ENCODE data around the gene TSHZ2. TPM values are rescaled to one million over a fixed set of nuclear protein-coding genes. Genes with fewer than 3 reads are reported as not detected.

Gene TSHZ2
- total and polyA plus RNA-seq, 5 donors from 2014 or later = 1.00 to 41.7 (median 2.1) TPM

DNA sequence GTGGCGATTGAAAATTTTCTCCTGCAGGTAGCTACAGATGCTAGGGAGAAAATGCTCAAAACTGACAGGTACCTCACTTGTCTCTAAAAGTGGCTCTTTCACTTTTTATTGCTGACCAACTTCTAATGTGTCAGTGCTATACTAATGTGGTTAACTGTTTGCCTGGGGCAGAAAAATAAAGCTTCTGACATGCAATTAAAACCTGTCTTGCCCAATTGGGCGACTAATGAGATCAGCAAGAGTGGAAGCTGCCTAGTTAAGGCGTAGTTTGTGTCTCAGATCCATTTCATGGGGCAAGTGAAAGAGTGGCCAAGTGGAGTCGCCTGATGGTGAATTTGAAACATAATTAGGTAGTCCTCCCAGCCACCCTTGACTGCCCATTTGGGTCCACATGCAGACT lies 193.3 kb downstream of the TSHZ2 start:
- Mint-ChIP-seq H3K4me3 (no peak overlapping the region), H3K27me3 (no peaks in the 10 kb centered on the region), H3K4me1 (peaks cover 0 to 5% (median under 1%) of the 10 kb centered on the region in 4 donors), H3K9me3 (peaks cover 0 to 3% (median 0%) of the 10 kb centered on the region in 7 donors), H3K36me3 (no peaks in the 10 kb centered on the region), H3K27ac (no peak overlapping the region)
- ATAC-seq (ENCODE audit: low read depth in 2 of 2) (no peak), DNase-seq (no peak)
- Histone ChIP-seq H3K27ac (ENCODE audit: insufficient read depth, low read length, poor library complexity, severe bottlenecking) (no peak overlapping the region), H3K4me1 (ENCODE audit: control insufficient read depth, insufficient read depth, low read length, poor library complexity, severe bottlenecking) (no peaks in the 10 kb centered on the region), H3K36me3 (ENCODE audit: control insufficient read depth, insufficient read depth, low read length) (no peaks in the 10 kb centered on the region), H3K27me3 (ENCODE audit: control insufficient read depth, insufficient read depth, low read length) (no peaks in the 10 kb centered on the region), H3K9me3 (ENCODE audit: control insufficient read depth in 2 of 2, low read length in 2 of 2) (no peaks in the 10 kb centered on the region), H3K4me3 (ENCODE audit: low read depth, low read length) (no peak overlapping the region)

DNA sequence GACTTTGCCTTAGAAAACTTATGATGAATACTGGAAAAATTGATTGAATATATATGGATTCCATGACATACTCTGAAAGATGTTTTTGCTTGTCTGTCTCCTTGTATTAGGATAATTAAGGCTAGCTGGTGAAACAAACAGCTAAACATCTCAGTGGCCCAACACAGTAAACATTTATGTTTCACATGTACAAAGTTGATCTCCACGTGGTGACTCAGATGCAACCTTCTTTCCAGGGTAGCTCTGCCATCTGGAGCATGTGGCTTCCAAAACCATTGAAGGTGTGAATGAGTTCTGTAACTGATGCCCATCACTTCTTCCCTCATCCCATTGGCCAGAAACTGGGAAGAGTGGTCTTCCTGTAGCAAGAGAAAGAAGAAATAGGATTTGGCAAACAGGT lies 196.3 kb downstream of the TSHZ2 start:
- no peak overlapping the region for H3K27ac ChIP-seq (ENCODE audit: insufficient read depth, low read length, poor library complexity, severe bottlenecking)
- ATAC-seq (ENCODE audit: low read depth in 2 of 2) (no peak), DNase-seq (no peak)
- peaks cover 0 to 2% (median 0%) of the 10 kb centered on the region in 4 donors for H3K4me1 Mint-ChIP-seq
- H3K9me3 ChIP-seq (ENCODE audit: control insufficient read depth in 2 of 2, low read length in 2 of 2) = no peaks in the 10 kb centered on the region
- H3K27ac Mint-ChIP-seq = no peak overlapping the region
- no peaks in the 10 kb centered on the region for H3K4me1 ChIP-seq (ENCODE audit: control insufficient read depth, insufficient read depth, low read length, poor library complexity, severe bottlenecking)
- H3K27me3 Mint-ChIP-seq = no peaks in the 10 kb centered on the region
- no peaks in the 10 kb centered on the region for H3K36me3 Mint-ChIP-seq
- H3K4me3 ChIP-seq (ENCODE audit: low read depth, low read length) = no peak overlapping the region
- peaks cover 0 to 3% (median 0%) of the 10 kb centered on the region in 7 donors for H3K9me3 Mint-ChIP-seq
- no peaks in the 10 kb centered on the region for H3K36me3 ChIP-seq (ENCODE audit: control insufficient read depth, insufficient read depth, low read length)
- H3K27me3 ChIP-seq (ENCODE audit: control insufficient read depth, insufficient read depth, low read length) = no peaks in the 10 kb centered on the region
- H3K4me3 Mint-ChIP-seq = no peak overlapping the region

DNA sequence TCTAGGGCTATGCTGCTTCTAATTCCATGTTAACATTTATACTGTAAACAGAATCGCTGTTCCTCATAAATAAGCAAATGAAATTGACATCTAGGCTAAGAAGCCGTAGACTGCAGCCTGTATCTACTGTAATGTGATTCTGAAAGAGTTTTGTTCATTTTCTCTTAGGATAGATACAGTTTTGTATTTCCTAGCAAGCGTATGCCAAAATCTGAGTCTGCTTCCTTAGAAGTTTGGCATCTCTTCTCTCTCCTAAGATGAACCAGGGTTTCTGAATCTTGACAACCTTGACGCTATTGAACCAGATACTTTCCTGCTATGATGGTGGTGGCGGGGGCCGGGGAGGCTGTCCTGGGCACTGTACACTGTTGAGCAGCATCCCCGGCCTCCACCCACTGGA lies 198.0 kb downstream of the TSHZ2 start:
- DNase-seq = no peak
- no peaks in the 10 kb centered on the region for H3K4me1 ChIP-seq (ENCODE audit: control insufficient read depth, insufficient read depth, low read length, poor library complexity, severe bottlenecking)
- no peaks in the 10 kb centered on the region for H3K36me3 ChIP-seq (ENCODE audit: control insufficient read depth, insufficient read depth, low read length)
- no peak overlapping the region for H3K27ac ChIP-seq (ENCODE audit: insufficient read depth, low read length, poor library complexity, severe bottlenecking)
- Mint-ChIP-seq H3K36me3 (no peaks in the 10 kb centered on the region), H3K27ac (no peak overlapping the region), H3K4me1 (peaks cover 0 to 2% (median 0%) of the 10 kb centered on the region in 4 donors), H3K4me3 (no peak overlapping the region), H3K27me3 (no peaks in the 10 kb centered on the region), H3K9me3 (peaks cover 0 to 3% (median 0%) of the 10 kb centered on the region in 7 donors)
- ATAC-seq (ENCODE audit: low read depth in 2 of 2) = no peak
- no peaks in the 10 kb centered on the region for H3K9me3 ChIP-seq (ENCODE audit: control insufficient read depth in 2 of 2, low read length in 2 of 2)
- H3K27me3 ChIP-seq (ENCODE audit: control insufficient read depth, insufficient read depth, low read length) = no peaks in the 10 kb centered on the region
- H3K4me3 ChIP-seq (ENCODE audit: low read depth, low read length) = no peak overlapping the region

DNA sequence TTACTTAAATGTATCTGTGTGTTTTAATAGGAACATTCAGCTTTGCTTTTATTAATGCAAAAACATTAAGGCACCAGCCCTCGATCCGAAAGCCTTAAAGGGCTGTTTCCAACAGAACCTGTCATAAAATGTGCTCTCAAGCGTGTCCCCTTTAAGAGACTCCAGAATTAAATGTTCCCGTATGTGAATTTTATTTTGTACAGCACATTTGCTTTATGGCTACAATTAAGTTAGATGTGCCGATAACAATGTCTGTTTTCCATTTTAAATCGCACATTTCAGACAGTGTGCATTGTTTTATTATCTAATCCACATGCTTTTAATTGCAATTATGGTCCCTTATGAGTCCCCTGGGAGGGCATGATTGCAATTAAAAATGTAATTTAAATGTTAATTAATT lies 198.9 kb downstream of the TSHZ2 start:
- peaks cover 0 to 3% (median 0%) of the 10 kb centered on the region in 7 donors for H3K9me3 Mint-ChIP-seq
- H3K27me3 ChIP-seq (ENCODE audit: control insufficient read depth, insufficient read depth, low read length) = peaks cover 1% of the 10 kb centered on the region
- H3K9me3 ChIP-seq (ENCODE audit: control insufficient read depth in 2 of 2, low read length in 2 of 2) = no peaks in the 10 kb centered on the region
- no peak for ATAC-seq (ENCODE audit: low read depth in 2 of 2)
- H3K4me3 ChIP-seq (ENCODE audit: low read depth, low read length) = no peak overlapping the region
- H3K27ac Mint-ChIP-seq = no peak overlapping the region
- peaks cover 0 to 2% (median under 1%) of the 10 kb centered on the region in 4 donors for H3K4me1 Mint-ChIP-seq
- no peaks in the 10 kb centered on the region for H3K36me3 ChIP-seq (ENCODE audit: control insufficient read depth, insufficient read depth, low read length)
- no peaks in the 10 kb centered on the region for H3K4me1 ChIP-seq (ENCODE audit: control insufficient read depth, insufficient read depth, low read length, poor library complexity, severe bottlenecking)
- H3K27me3 Mint-ChIP-seq = no peaks in the 10 kb centered on the region
- no peak overlapping the region for H3K4me3 Mint-ChIP-seq
- DNase-seq = no peak
- H3K27ac ChIP-seq (ENCODE audit: insufficient read depth, low read length, poor library complexity, severe bottlenecking) = no peak overlapping the region
- H3K36me3 Mint-ChIP-seq = no peaks in the 10 kb centered on the region

DNA sequence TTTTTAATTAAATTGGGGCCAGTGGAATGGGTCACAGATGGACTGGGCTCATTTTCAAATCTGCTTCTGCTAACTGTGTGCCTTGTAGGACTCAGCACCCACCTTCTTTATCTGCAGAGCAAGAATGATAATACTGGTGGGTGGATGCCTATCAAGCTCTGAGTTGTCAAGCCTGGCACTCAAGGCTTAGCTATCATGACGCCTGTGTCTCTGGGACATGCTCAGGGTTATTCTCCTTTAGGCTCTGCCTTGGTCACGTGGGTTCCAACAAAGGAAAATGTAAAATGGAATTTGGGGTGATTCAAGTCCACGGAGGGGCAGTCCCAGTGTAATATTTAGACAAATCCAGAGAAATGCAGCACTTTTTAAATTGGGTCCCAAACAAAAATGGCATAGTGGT lies 202.3 kb downstream of the TSHZ2 start:
- no peaks in the 10 kb centered on the region for H3K36me3 Mint-ChIP-seq
- H3K9me3 Mint-ChIP-seq = no peaks in the 10 kb centered on the region
- no peaks in the 10 kb centered on the region for H3K36me3 ChIP-seq (ENCODE audit: control insufficient read depth, insufficient read depth, low read length)
- peaks cover 1% of the 10 kb centered on the region for H3K27me3 ChIP-seq (ENCODE audit: control insufficient read depth, insufficient read depth, low read length)
- ATAC-seq (ENCODE audit: low read depth in 2 of 2) (no peak), DNase-seq (no peak)
- no peaks in the 10 kb centered on the region for H3K27me3 Mint-ChIP-seq
- no peaks in the 10 kb centered on the region for H3K9me3 ChIP-seq (ENCODE audit: control insufficient read depth in 2 of 2, low read length in 2 of 2)
- H3K4me3 Mint-ChIP-seq = no peak overlapping the region
- peaks cover 0 to 2% (median under 1%) of the 10 kb centered on the region in 4 donors for H3K4me1 Mint-ChIP-seq
- no peak overlapping the region for H3K27ac ChIP-seq (ENCODE audit: insufficient read depth, low read length, poor library complexity, severe bottlenecking)
- no peak overlapping the region for H3K4me3 ChIP-seq (ENCODE audit: low read depth, low read length)
- H3K27ac Mint-ChIP-seq = no peak overlapping the region
- H3K4me1 ChIP-seq (ENCODE audit: control insufficient read depth, insufficient read depth, low read length, poor library complexity, severe bottlenecking) = no peaks in the 10 kb centered on the region

DNA sequence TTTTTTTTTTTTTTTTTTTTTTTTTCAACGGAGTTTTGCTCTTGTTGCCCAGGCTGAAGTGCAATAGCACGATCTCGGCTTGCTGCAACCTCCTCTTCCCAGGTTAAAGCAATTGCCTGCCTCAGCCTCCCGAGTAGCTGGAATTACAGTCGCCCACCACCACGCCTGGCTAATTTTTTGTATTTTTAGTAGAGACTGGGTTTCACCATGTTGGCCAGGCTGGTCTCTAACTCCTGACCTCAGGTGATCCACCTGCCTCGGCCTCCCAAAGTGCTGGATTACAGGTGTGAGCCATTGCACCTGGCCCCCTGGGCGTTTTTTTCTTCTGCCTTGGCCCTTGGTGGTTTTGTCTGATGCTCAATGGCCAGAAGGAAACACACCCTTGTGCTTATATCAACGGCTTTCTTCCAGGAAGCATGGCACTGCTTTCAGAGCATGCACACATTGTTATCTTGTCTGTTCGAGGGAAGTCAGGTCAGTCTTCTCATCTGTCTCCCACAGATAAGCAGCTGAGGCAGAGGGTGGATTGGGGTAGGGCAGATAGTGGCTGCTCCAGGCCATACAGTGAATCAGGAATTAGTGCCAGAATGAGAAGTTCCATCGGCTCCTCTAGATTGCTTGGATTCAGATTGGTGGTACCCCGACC lies 203.1 kb downstream of the TSHZ2 start:
- Histone ChIP-seq H3K27ac (ENCODE audit: insufficient read depth, low read length, poor library complexity, severe bottlenecking) (no peak overlapping the region), H3K9me3 (ENCODE audit: control insufficient read depth in 2 of 2, low read length in 2 of 2) (no peaks in the 10 kb centered on the region), H3K36me3 (ENCODE audit: control insufficient read depth, insufficient read depth, low read length) (no peaks in the 10 kb centered on the region), H3K4me3 (ENCODE audit: low read depth, low read length) (no peak overlapping the region), H3K4me1 (ENCODE audit: control insufficient read depth, insufficient read depth, low read length, poor library complexity, severe bottlenecking) (no peaks in the 10 kb centered on the region), H3K27me3 (ENCODE audit: control insufficient read depth, insufficient read depth, low read length) (peaks cover 1% of the 10 kb centered on the region)
- Mint-ChIP-seq H3K27me3 (no peaks in the 10 kb centered on the region), H3K36me3 (no peaks in the 10 kb centered on the region), H3K4me3 (no peak overlapping the region), H3K4me1 (peaks cover 0 to 2% (median under 1%) of the 10 kb centered on the region in 4 donors), H3K9me3 (no peaks in the 10 kb centered on the region), H3K27ac (no peak overlapping the region)
- no peak for DNase-seq
- ATAC-seq (ENCODE audit: low read depth in 2 of 2) = no peak

DNA sequence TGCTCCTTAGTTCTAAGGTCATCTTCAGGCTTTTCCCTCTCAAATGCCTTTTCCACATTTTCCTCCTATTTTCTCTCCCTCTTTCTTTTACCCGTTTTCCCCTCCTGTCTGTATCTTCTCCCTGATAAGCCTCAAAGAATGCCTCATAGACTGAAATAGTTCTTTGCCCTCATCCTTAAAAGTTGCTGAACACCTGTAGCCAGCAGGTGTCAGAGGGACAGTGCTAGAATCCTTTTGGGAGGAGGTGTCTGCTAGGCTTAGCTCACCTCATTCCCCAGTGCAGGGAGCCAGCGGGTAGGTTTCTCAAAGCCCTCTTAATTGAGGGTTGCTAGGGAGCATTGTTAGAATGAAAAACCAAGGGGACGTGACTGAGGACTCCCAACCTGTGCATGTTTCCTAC lies 204.0 kb downstream of the TSHZ2 start:
- Mint-ChIP-seq H3K36me3 (no peaks in the 10 kb centered on the region), H3K4me3 (no peak overlapping the region), H3K27me3 (no peaks in the 10 kb centered on the region), H3K9me3 (no peaks in the 10 kb centered on the region), H3K4me1 (peaks cover 0 to 2% (median under 1%) of the 10 kb centered on the region in 4 donors), H3K27ac (no peak overlapping the region)
- H3K4me1 ChIP-seq (ENCODE audit: control insufficient read depth, insufficient read depth, low read length, poor library complexity, severe bottlenecking) = no peaks in the 10 kb centered on the region
- H3K4me3 ChIP-seq (ENCODE audit: low read depth, low read length) = no peak overlapping the region
- H3K27ac ChIP-seq (ENCODE audit: insufficient read depth, low read length, poor library complexity, severe bottlenecking) = no peak overlapping the region
- H3K9me3 ChIP-seq (ENCODE audit: control insufficient read depth in 2 of 2, low read length in 2 of 2) = no peaks in the 10 kb centered on the region
- ATAC-seq (ENCODE audit: low read depth in 2 of 2) (no peak), DNase-seq (no peak)
- no peaks in the 10 kb centered on the region for H3K36me3 ChIP-seq (ENCODE audit: control insufficient read depth, insufficient read depth, low read length)
- peaks cover 1% of the 10 kb centered on the region for H3K27me3 ChIP-seq (ENCODE audit: control insufficient read depth, insufficient read depth, low read length)

DNA sequence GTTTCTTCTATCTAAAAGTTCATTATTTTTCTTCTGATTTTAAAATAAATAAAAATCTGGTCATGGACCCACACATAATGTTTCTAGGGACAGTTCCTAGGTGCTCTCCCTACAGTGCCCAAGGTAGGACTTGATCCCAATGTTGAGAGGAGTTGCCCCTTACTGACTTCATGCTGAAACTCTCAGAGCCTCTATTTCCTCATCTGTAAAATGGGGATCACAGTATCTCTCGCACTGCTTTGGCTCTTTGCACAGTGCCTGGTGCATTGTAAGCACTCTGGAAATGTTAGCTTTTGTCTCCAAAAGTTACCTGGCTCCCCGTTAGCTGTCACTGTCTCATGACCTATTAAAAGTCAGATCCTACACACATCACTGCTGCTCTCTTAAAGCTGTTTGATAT lies 205.5 kb downstream of the TSHZ2 start:
- no peaks in the 10 kb centered on the region for H3K36me3 Mint-ChIP-seq
- Histone ChIP-seq H3K4me1 (ENCODE audit: control insufficient read depth, insufficient read depth, low read length, poor library complexity, severe bottlenecking) (no peaks in the 10 kb centered on the region), H3K4me3 (ENCODE audit: low read depth, low read length) (no peak overlapping the region), H3K9me3 (ENCODE audit: control insufficient read depth in 2 of 2, low read length in 2 of 2) (no peaks in the 10 kb centered on the region), H3K27ac (ENCODE audit: insufficient read depth, low read length, poor library complexity, severe bottlenecking) (no peak overlapping the region), H3K36me3 (ENCODE audit: control insufficient read depth, insufficient read depth, low read length) (no peaks in the 10 kb centered on the region), H3K27me3 (ENCODE audit: control insufficient read depth, insufficient read depth, low read length) (peaks cover 1% of the 10 kb centered on the region)
- DNase-seq = no peak
- H3K4me1 Mint-ChIP-seq = peaks cover 0 to 2% (median 0%) of the 10 kb centered on the region in 4 donors
- no peak overlapping the region for H3K4me3 Mint-ChIP-seq
- H3K27ac Mint-ChIP-seq = no peak overlapping the region
- no peaks in the 10 kb centered on the region for H3K9me3 Mint-ChIP-seq
- ATAC-seq (ENCODE audit: low read depth in 2 of 2) = no peak
- H3K27me3 Mint-ChIP-seq = no peaks in the 10 kb centered on the region
